Measurements from ENCODE around the gene FAAH. TPM values are rescaled to one million over a fixed set of nuclear protein-coding genes. Genes with fewer than 3 reads are reported as not detected.
A peak's percentile ranks its signal among the peaks of the same experiment; 100 is the strongest.
"Not testable (repeated sequence)": the region's sequence is repeated elsewhere in the genome, so short reads cannot be mapped to it uniquely, and the experiment has no call there.

The FAAH gene
- total RNA-seq, 1 donor from 2014 or later, result 17.4 TPM

- no peak for DNase-seq (ENCODE audit: low read depth, low spot score)
- Mint-ChIP-seq H3K9me3 (no peaks in the 10 kb centered on the region), H3K4me3 (no peak overlapping the region)
Observed at GRCh38 chr1:46363121-46363520, 31.0 kb upstream of the FAAH start.

GRCh38 chr1:46364612-46365011 is 29.5 kb upstream of the FAAH start:
- DNase-seq (ENCODE audit: low read depth, low spot score), result no peak
- Mint-ChIP-seq H3K4me1 (no peaks in the 10 kb centered on the region), H3K36me3 (ENCODE audit: low read depth) (peaks cover 10% of the 10 kb centered on the region), H3K27me3 (ENCODE audit: low read depth) (no peaks in the 10 kb centered on the region), H3K9me3 (no peaks in the 10 kb centered on the region), H3K4me3 (no peak overlapping the region), H3K27ac (ENCODE audit: unreplicated experiment) (no peak overlapping the region)
- TF ChIP-seq CTCF (conservative IDR thresholded peaks at IDR 0.05), result no peak

More at GRCh38 chr1:46363121-46363520, 31.0 kb upstream of the FAAH start:
- Mint-ChIP-seq H3K4me1 (no peaks in the 10 kb centered on the region), H3K27me3 (ENCODE audit: low read depth) (no peaks in the 10 kb centered on the region), H3K36me3 (ENCODE audit: low read depth) (peaks cover 8% of the 10 kb centered on the region), H3K27ac (ENCODE audit: unreplicated experiment) (peak overlapping the region; percentile 52)
- TF ChIP-seq CTCF (conservative IDR thresholded peaks at IDR 0.05), result no peak

DNA sequence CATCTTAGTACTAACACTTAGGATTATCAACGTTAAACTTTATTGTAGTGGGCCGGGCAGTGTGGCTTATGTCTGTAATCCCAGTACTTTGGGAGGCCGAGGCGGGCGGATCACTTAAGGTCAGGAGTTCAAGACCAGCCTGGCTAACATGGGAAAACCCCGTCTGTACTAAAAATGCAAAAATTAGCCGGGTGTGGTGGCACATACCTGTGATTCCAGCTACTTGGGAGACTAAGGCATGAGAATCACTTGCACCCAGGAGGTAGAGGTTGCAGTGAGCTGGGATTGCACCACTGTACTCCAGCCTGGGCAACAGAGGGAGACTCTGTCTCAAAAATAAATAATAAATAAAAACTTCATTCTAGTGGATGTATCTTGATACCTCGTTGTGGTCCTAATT is 28.3 kb upstream of the FAAH start:
- not testable (repeated sequence) for H3K9me3 Mint-ChIP-seq; H3K4me1 Mint-ChIP-seq; H3K27me3 Mint-ChIP-seq (ENCODE audit: low read depth); H3K36me3 Mint-ChIP-seq (ENCODE audit: low read depth); H3K27ac Mint-ChIP-seq (ENCODE audit: unreplicated experiment); DNase-seq (ENCODE audit: low read depth, low spot score); H3K4me3 Mint-ChIP-seq

GRCh38 chr1:46367072-46367471 is 27.0 kb upstream of the FAAH start:
- Mint-ChIP-seq H3K4me1 (no peaks in the 10 kb centered on the region), H3K9me3 (no peaks in the 10 kb centered on the region), H3K27me3 (ENCODE audit: low read depth) (no peaks in the 10 kb centered on the region), H3K36me3 (ENCODE audit: low read depth) (peaks cover 10% of the 10 kb centered on the region), H3K4me3 (no peak overlapping the region), H3K27ac (ENCODE audit: unreplicated experiment) (no peak overlapping the region)
- no peak for TF ChIP-seq CTCF (conservative IDR thresholded peaks at IDR 0.05)
- no peak for DNase-seq (ENCODE audit: low read depth, low spot score)

- not testable (repeated sequence) for H3K27ac Mint-ChIP-seq (ENCODE audit: unreplicated experiment); H3K27me3 Mint-ChIP-seq (ENCODE audit: low read depth); DNase-seq (ENCODE audit: low read depth, low spot score); H3K4me1 Mint-ChIP-seq; H3K9me3 Mint-ChIP-seq; H3K36me3 Mint-ChIP-seq (ENCODE audit: low read depth); H3K4me3 Mint-ChIP-seq
Observed at GRCh38 chr1:46367701-46368100, 26.4 kb upstream of the FAAH start.

DNA sequence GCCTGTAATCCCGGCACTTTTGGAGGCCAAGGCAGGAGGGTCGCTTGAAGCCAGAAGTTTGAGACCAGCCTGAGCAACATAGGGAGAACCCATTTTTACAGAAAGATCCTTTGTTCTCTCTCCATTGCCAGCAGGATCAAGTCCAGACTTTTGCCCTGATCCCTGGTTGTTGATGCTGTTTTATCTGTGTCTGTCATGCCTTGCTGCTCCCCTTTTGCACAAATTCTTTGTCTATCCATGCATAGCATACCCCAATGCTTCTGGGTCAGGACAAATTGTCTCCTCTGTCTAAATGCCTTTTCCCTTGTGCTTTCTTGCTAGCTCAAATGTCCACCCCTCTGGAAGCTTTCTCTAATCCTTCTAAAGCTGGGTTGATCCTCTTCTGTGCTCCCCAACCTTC is 25.3 kb upstream of the FAAH start:
- no peaks in the 10 kb centered on the region for H3K9me3 Mint-ChIP-seq
- no peak overlapping the region for H3K4me3 Mint-ChIP-seq
- peak overlapping the region; percentile 21 for H3K27ac Mint-ChIP-seq (ENCODE audit: unreplicated experiment)
- no peaks in the 10 kb centered on the region for H3K4me1 Mint-ChIP-seq
- H3K27me3 Mint-ChIP-seq (ENCODE audit: low read depth), result no peaks in the 10 kb centered on the region
- DNase-seq (ENCODE audit: low read depth, low spot score), result no peak
- no peak for TF ChIP-seq CTCF (conservative IDR thresholded peaks at IDR 0.05)
- H3K36me3 Mint-ChIP-seq (ENCODE audit: low read depth), result peaks cover 10% of the 10 kb centered on the region
